H54 (cell line): Measurements from ENCODE around the gene HIP1R.
A peak's percentile ranks its signal among the peaks of the same experiment; 100 is the strongest.
"Not testable (repeated sequence)": the region's sequence is repeated elsewhere in the genome, so short reads cannot be mapped to it uniquely, and the experiment has no call there.

Source experiments
- DNase-seq: peaks from one replicate; pipeline ENCODE4 v3.0.0; 2011; ENCODE audit warnings: low spot score, mixed read lengths; ENCODE audit not compliant: insufficient read length
- FAIRE-seq: peaks from 3 replicates; lab custom pipeline; 2011; peaks lifted over from hg19 to GRCh38; lab: Jason Lieb, UNC
- POLR2A ChIP-seq: IDR thresholded peaks from 2 replicates; pipeline ENCODE4 v1.6.1; 2011; ENCODE audit warnings: low read depth, mild to moderate bottlenecking, low read length

Gene HIP1R

DNA sequence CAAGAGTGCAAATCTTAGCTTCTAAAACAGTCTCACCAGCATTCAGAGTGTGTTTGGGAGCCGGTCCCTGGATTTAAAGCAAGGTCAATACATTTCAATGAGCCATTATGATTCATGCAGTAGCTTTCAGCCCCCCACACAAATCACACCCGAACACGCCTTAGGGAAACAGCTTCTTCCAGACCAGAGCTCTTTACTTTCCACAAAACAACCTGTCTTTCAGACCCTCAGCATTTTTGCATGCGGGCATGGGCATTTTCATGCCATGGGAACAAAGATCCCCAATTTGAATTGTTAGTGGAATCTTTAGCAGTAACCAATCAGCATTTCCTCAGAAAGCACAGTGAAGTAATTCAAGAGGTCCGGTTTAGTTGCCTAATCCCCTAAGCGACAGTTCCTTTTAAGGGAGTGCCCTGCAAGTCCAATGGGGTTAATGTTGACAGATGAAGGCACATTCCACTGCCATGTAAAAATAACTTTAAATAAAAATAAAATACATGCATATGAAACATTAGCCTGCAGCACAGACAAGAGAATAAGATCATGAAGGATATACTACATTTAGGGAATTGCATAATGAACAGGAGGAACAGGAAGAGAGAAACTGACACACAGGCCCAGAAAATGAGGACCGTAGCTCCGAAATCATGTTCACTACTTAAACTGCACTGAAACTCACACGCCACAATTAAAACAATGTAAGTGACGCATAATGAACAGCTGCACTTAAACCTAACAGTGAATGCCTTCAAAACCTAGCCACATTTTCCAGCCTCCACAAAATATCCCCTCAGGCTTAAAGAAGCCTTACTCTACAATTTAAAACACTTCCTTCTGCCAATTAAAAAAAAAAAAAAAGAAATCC is 56.6 kb downstream of the HIP1R start:
- FAIRE-seq (peak; percentile 36), DNase-seq (peak; percentile 58)
- no peak for TF ChIP-seq POLR2A

DNA sequence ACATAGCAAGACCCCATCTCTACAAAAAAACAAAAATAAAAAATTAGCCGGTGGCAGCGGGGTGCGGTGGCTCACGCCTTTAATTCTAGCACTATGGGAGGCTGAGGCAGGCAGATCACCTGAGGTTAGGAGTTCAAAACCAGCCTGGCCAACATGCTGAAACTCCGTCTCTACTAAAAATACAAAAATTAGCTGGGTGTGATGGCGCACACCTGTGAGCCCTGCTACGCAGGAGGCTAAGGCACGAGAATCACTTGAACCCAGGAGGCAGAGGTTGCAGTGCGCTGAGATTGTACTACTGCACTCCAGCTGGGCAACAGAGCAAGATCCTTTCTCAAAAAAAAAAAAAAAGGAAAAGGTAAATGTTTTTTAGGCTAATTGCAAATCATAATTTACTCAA is 57.5 kb downstream of the HIP1R start:
- DNase-seq, FAIRE-seq: not testable (repeated sequence)

DNA sequence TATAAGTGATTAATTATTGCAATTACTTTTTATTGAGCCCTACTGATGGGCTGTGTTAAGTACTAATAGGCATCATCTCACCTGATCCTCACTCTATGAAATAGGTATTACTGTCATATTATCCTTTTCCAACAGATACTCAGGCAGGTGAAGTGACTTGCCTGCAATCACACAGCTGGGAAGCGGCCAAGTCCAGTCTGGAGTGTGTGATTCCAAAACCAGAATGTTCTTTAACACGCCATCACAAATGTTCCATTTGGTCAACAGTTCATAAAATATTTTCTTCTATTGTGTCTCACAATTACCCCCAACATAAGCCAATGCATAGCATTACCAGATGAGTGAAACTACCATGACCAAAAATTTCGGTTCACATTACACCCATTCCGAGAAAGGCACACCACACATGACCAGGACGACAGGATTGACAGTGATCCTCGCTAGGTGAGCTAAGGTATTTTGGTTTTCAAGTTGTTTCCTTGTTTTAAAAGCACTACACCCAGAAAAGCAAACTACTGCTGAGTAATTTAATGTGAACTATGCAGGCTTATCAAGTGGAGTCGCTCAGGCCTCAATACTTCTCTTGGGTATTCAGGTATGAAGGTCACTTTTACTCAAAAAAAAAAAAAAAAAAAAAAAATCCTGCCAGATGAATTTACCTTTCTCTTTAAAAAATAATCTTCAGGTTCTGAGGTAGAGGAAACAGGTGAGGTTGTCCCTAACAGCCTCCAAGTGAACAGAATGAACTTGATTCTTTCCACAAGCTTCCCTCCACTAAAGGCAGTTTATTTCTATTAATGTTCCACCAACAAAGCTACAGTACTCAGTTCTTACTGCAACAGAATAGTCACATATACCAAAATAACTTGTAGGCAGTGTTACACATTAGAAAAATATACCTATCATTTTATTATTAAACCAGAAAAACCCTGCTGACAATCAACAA is 58.2 kb downstream of the HIP1R start:
- FAIRE-seq, result no peak
- no peak for DNase-seq
- no peak for TF ChIP-seq POLR2A

DNA sequence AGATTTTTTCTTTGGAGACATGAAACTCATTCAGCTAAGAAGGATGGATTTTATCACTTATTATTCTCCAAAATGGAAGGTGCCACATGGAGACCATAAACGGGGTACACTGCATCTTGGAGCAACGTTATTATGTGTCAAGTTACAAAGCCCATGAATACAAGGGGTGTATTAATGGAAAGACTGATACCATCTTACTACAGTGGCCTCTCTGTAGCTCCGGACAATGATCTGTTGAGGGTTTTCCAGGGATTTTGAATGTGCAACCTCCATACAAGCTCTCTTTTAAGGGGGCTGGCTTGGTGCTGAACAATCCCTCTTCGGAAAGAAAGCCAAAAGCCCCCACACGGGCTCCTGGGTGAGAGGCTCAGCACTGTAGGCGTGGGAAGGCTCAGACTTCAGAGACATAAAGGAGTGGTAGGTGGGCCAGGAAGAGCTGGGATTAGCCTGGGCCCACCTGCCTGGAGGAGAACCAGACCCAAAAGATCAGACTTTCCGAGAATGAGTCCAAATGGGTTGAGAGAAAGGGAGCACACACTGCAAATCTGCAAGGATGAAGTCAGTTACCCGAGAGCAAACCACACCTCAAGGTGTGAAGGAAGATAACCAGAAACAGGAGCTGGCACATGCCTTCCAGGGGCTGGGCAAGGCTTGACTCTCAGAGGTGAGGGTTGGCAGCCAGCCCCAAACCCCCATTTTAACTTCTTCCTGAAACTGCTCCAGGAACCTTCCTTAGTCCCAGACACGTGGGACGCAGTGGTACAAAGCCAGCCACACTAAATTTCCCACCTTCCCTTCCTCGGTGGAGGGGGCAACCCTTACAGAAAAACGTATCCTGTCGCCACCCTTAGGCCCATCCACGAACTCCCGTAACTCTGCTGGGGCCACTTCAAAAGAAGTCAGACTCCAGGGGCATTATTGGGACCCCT is 59.2 kb downstream of the HIP1R start:
- FAIRE-seq, result no peak
- DNase-seq, result no peak
- TF ChIP-seq POLR2A, result no peak

- FAIRE-seq (no peak), DNase-seq (no peak)
- TF ChIP-seq POLR2A, result no peak
Observed at GRCh38 chr12:122895320-122895703, 60.1 kb downstream of the HIP1R start.

GRCh38 chr12:122895704-122896636 is 60.7 kb downstream of the HIP1R start, which contains the start of gene VPS37B:
Gene VPS37B, minus strand, starts transcription at chr12:122896124. Its CDS starts 62 bp downstream, at chr12:122896062.
- DNase-seq (peak; percentile 76), FAIRE-seq (no peak)
- peak; percentile 94 for TF ChIP-seq POLR2A

GRCh38 chr12:122896662-122897061 is 61.4 kb downstream of the HIP1R start:
- DNase-seq (no peak), FAIRE-seq (no peak)
- TF ChIP-seq POLR2A, result no peak

DNA sequence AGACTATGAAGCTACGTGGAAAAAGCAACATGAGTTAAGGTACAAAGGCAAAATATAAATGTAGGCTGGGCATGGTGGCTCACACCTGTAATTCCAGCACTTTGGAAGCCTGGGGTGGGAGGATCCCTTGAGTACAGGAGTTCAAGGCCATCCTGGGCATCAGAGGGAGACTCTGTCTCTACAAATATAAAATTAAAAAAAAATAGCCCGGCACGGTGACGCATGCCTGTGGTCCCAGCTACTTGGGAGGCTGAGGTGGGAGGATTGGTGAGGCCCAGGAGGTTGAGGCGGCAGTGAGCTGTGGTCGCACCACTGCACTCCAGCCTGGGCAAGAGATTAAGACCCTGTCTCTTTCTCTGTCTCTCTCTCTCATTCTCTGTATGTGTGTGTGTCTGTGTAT is 64.6 kb downstream of the HIP1R start:
- DNase-seq (no peak), FAIRE-seq (no peak)
- TF ChIP-seq POLR2A, result no peak

DNA sequence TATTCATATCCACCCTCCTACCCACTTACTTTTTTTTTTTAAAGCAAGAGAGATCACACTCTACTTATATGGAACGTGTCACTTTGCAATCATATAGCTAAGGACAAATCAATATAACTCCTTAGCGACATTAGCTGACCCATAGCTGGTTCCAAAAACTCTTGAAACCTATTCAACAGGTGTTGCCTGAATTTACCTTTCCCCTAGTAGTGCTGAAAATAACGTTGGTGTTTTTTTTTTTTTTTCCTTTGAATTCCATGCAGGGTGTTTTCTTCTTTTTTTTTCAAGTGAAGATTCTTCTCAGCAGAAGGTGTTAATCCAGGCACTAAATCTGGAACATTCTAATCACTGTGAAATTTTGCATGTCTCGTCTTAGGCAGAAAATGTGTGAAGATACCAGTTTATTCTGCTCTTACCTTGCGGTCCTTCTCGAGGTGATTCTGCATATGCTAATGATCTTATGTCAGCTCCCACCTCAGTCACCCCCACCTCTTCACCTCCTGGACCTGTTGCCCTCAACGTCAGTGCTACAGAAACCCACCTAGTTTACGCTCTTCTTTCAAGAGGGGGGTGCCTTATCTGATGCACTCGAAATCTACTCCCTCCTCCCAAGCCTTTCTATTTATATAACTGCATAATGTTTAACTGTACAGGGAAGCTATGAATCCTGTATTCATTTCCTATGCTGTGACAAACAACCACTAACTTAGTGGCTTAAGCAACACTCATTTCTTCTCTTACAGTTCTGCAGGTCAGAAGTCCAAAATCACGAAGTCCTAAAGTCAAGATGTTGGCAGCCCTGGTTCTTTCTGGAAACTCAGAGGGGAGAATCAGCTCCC is 67.8 kb downstream of the HIP1R start:
- DNase-seq (no peak), FAIRE-seq (no peak)
- no peak for TF ChIP-seq POLR2A

- no peak for TF ChIP-seq POLR2A
- DNase-seq (no peak), FAIRE-seq (no peak)
Observed at GRCh38 chr12:122903693-122904034, 68.4 kb downstream of the HIP1R start.

GRCh38 chr12:122905258-122905657 is 70.0 kb downstream of the HIP1R start:
- not testable (repeated sequence) for FAIRE-seq, DNase-seq

GRCh38 chr12:122908915-122909314 is 73.7 kb downstream of the HIP1R start:
- DNase-seq (no peak), FAIRE-seq (no peak)
- TF ChIP-seq POLR2A, result no peak
